Measurements from ENCODE around the gene POLQ. TPM values are rescaled to one million over a fixed set of nuclear protein-coding genes. Genes with fewer than 3 reads are reported as not detected.

Gene POLQ
- total RNA-seq, 1 donor from 2014 or later = 1.0 TPM

- H3K4me1 Mint-ChIP-seq (ENCODE audit: low read depth) = peaks cover 11% of the 10 kb centered on the region
- H3K27me3 Mint-ChIP-seq (ENCODE audit: low read depth) = no peaks in the 10 kb centered on the region
- peaks cover 5% of the 10 kb centered on the region for H3K36me3 Mint-ChIP-seq (ENCODE audit: low read depth)
- no peak overlapping the region for H3K27ac Mint-ChIP-seq (ENCODE audit: unreplicated experiment)
- TF ChIP-seq CTCF (IDR thresholded peaks at IDR 0.05) = no peak
- DNase-seq (ENCODE audit: low spot score) = no peak
- peaks cover 9% of the 10 kb centered on the region for H3K9me3 Mint-ChIP-seq (ENCODE audit: low read depth)
- no peak overlapping the region for H3K4me3 Mint-ChIP-seq (ENCODE audit: unreplicated experiment)
These were observed 30.5 kb downstream of the POLQ start for GRCh38 chr3:121515313-121515712.

- Mint-ChIP-seq H3K27ac (ENCODE audit: unreplicated experiment) (no peak overlapping the region), H3K4me3 (ENCODE audit: unreplicated experiment) (no peak overlapping the region), H3K36me3 (ENCODE audit: low read depth) (peaks cover 5% of the 10 kb centered on the region), H3K9me3 (ENCODE audit: low read depth) (peaks cover 9% of the 10 kb centered on the region), H3K27me3 (ENCODE audit: low read depth) (no peaks in the 10 kb centered on the region), H3K4me1 (ENCODE audit: low read depth) (peaks cover 11% of the 10 kb centered on the region)
- no peak for DNase-seq (ENCODE audit: low spot score)
- TF ChIP-seq CTCF (IDR thresholded peaks at IDR 0.05) = no peak
These were observed 31.3 kb downstream of the POLQ start for GRCh38 chr3:121514496-121514895.

GRCh38 chr3:121508389-121508788, 37.4 kb downstream of the POLQ start:
- no peaks in the 10 kb centered on the region for H3K9me3 Mint-ChIP-seq (ENCODE audit: low read depth)
- no peaks in the 10 kb centered on the region for H3K27me3 Mint-ChIP-seq (ENCODE audit: low read depth)
- no peak for DNase-seq (ENCODE audit: low spot score)
- no peak for TF ChIP-seq CTCF (IDR thresholded peaks at IDR 0.05)
- no peaks in the 10 kb centered on the region for H3K36me3 Mint-ChIP-seq (ENCODE audit: low read depth)
- H3K4me1 Mint-ChIP-seq (ENCODE audit: low read depth) = no peaks in the 10 kb centered on the region
- no peak overlapping the region for H3K27ac Mint-ChIP-seq (ENCODE audit: unreplicated experiment)
- no peak overlapping the region for H3K4me3 Mint-ChIP-seq (ENCODE audit: unreplicated experiment)

GRCh38 chr3:121505256-121505655, 40.5 kb downstream of the POLQ start:
- no peak overlapping the region for H3K27ac Mint-ChIP-seq (ENCODE audit: unreplicated experiment)
- TF ChIP-seq CTCF (IDR thresholded peaks at IDR 0.05) = no peak
- no peak for DNase-seq (ENCODE audit: low spot score)
- no peaks in the 10 kb centered on the region for H3K27me3 Mint-ChIP-seq (ENCODE audit: low read depth)
- H3K4me3 Mint-ChIP-seq (ENCODE audit: unreplicated experiment) = no peak overlapping the region
- no peaks in the 10 kb centered on the region for H3K36me3 Mint-ChIP-seq (ENCODE audit: low read depth)
- no peaks in the 10 kb centered on the region for H3K9me3 Mint-ChIP-seq (ENCODE audit: low read depth)
- H3K4me1 Mint-ChIP-seq (ENCODE audit: low read depth) = no peaks in the 10 kb centered on the region

- H3K27ac Mint-ChIP-seq (ENCODE audit: unreplicated experiment) = no peak overlapping the region
- DNase-seq (ENCODE audit: low spot score) = no peak
- H3K27me3 Mint-ChIP-seq (ENCODE audit: low read depth) = no peaks in the 10 kb centered on the region
- H3K9me3 Mint-ChIP-seq (ENCODE audit: low read depth) = no peaks in the 10 kb centered on the region
- H3K4me1 Mint-ChIP-seq (ENCODE audit: low read depth) = no peaks in the 10 kb centered on the region
- TF ChIP-seq CTCF (IDR thresholded peaks at IDR 0.05) = no peak
- no peak overlapping the region for H3K4me3 Mint-ChIP-seq (ENCODE audit: unreplicated experiment)
- no peaks in the 10 kb centered on the region for H3K36me3 Mint-ChIP-seq (ENCODE audit: low read depth)
These were observed 41.2 kb downstream of the POLQ start for GRCh38 chr3:121504618-121505017.
